GM13977 (cell line): ENCODE results near the gene DNALI1.
"Not testable (repeated sequence)": the region's sequence is repeated elsewhere in the genome, so short reads cannot be mapped to it uniquely, and the experiment has no call there.

Experiments used
- DNase-seq: peaks from one replicate; pipeline ENCODE4 v3.0.0; 2012; ENCODE audit warnings: low spot score
- CTCF ChIP-seq: IDR thresholded peaks from 2 replicates; pipeline ENCODE4 v1.5.1; 2012; ENCODE audit warnings: mild to moderate bottlenecking, control low read depth; ENCODE audit not compliant: insufficient read depth; ENCODE audit errors: extremely low read depth, missing control alignments
- in situ Hi-C: fragments of 300-500 bp; cut with MboI; formaldehyde crosslinking; loops from one replicate; pipeline ENCODE4 v1.12.0; 2022; ENCODE audit warnings: low sequenced_read_pairs, low pct_unique_long_range_greater_than_20kb, mixed read lengths, inconsistent platforms; ENCODE audit not compliant: unreplicated experiment

DNALI1 gene

GRCh38 chr1:37559080-37559479 is 2.3 kb downstream of the DNALI1 start:
- no peak for TF ChIP-seq CTCF
- in situ Hi-C loops: loop anchor here (25.0 kb wide), 1 partner anchor 303 kb away; the partner anchor contains the start of gene MTF1
- no peak for DNase-seq

- not testable (repeated sequence) for DNase-seq
- in situ Hi-C loops: loop anchor here (25.0 kb wide), 1 partner anchor 302 kb away; the partner anchor contains the start of gene MTF1
Observed at GRCh38 chr1:37559957-37560379, 3.2 kb downstream of the DNALI1 start.

- in situ Hi-C loops: loop anchor here (25.0 kb wide), 1 partner anchor 302 kb away; the partner anchor contains the start of gene MTF1
- no peak for TF ChIP-seq CTCF
- DNase-seq: no peak
Observed at GRCh38 chr1:37560401-37561132, 3.8 kb downstream of the DNALI1 start.

GRCh38 chr1:37561133-37562132 is 4.7 kb downstream of the DNALI1 start:
- peak; percentile 48 for DNase-seq
- peak; percentile 60 for TF ChIP-seq CTCF
- in situ Hi-C loops: loop anchor here (25.0 kb wide), 1 partner anchor 301 kb away; the partner anchor contains the start of gene MTF1

- no peak for TF ChIP-seq CTCF
- DNase-seq: no peak
- in situ Hi-C loops: loop anchor here (25.0 kb wide), 1 partner anchor 299 kb away; the partner anchor contains the start of gene MTF1
Observed at GRCh38 chr1:37562984-37563383, 6.2 kb downstream of the DNALI1 start.

GRCh38 chr1:37564892-37565291 is 8.2 kb downstream of the DNALI1 start:
- no peak for DNase-seq
- in situ Hi-C loops: loop anchor here (25.0 kb wide), 1 partner anchor 297 kb away; the partner anchor contains the start of gene MTF1
- no peak for TF ChIP-seq CTCF
